Mesendoderm (in vitro differentiated cells): ENCODE results near the gene ETFA.
A peak's percentile ranks its signal among the peaks of the same experiment; 100 is the strongest.

ENCODE experiments used
- DNase-seq: peaks from one replicate; pipeline ENCODE4 v3.0.0; 2013
- H2AK5ac ChIP-seq: 2 replicates; pipeline ENCODE4 v1.6.1; 2013; ENCODE audit warnings: low read length, inconsistent platforms
- H2BK120ac ChIP-seq: 2 replicates; pipeline ENCODE4 v1.6.1; 2013; ENCODE audit warnings: low read depth, mild to moderate bottlenecking, low read length, moderate library complexity, mixed read lengths
- H2BK15ac ChIP-seq: replicated peaks from 2 replicates; pipeline ENCODE4 v1.6.1; 2013; ENCODE audit warnings: low read depth, mild to moderate bottlenecking, moderate library complexity
- H2BK5ac ChIP-seq: 2 replicates; pipeline ENCODE4 v1.6.1; 2013; ENCODE audit warnings: low read length, inconsistent platforms
- H3K18ac ChIP-seq: 2 replicates; pipeline ENCODE4 v1.6.1; 2013; ENCODE audit warnings: mild to moderate bottlenecking, low read length, mixed read lengths
- H3K23ac ChIP-seq: one replicate; pipeline ENCODE4 v1.6.1; 2013; ENCODE audit warnings: low read length
- H3K27ac ChIP-seq: 2 replicates; pipeline ENCODE4 v1.5.1; 2013; ENCODE audit warnings: low read depth, mild to moderate bottlenecking, inconsistent platforms, low read length, moderate library complexity
- H3K27me3 ChIP-seq: 2 replicates; pipeline ENCODE4 v1.6.1; 2013; ENCODE audit warnings: low read length, control low read depth, mild to moderate bottlenecking, inconsistent platforms; ENCODE audit not compliant: insufficient read depth, poor library complexity
- H3K36me3 ChIP-seq: 2 replicates; pipeline ENCODE4 v1.6.1; 2013; ENCODE audit warnings: low read length, inconsistent platforms; ENCODE audit not compliant: control insufficient read depth, insufficient read depth
- H3K4ac ChIP-seq: one replicate; pipeline ENCODE4 v1.6.1; 2013; ENCODE audit warnings: low read depth, mild to moderate bottlenecking, low read length, moderate library complexity
- H3K4me1 ChIP-seq: 2 replicates; pipeline ENCODE4 v1.6.1; 2013; ENCODE audit warnings: low read depth, low read length, inconsistent platforms; ENCODE audit not compliant: control insufficient read depth
- H3K4me2 ChIP-seq: 2 replicates; pipeline ENCODE4 v1.6.1; 2013; ENCODE audit warnings: low read length
- H3K4me3 ChIP-seq: 2 replicates; pipeline ENCODE4 v1.5.1; 2013; ENCODE audit warnings: mild to moderate bottlenecking, low read length
- H3K56ac ChIP-seq: one replicate; pipeline ENCODE4 v1.6.1; 2013; ENCODE audit warnings: low read length
- H3K79me1 ChIP-seq: 2 replicates; pipeline ENCODE4 v1.6.1; 2013; ENCODE audit warnings: low read length, inconsistent platforms
- H3K79me2 ChIP-seq: 2 replicates; pipeline ENCODE4 v1.6.1; 2013; ENCODE audit warnings: mild to moderate bottlenecking, low read length; ENCODE audit not compliant: control insufficient read depth, insufficient read depth
- H3K9ac ChIP-seq: 2 replicates; pipeline ENCODE4 v1.6.1; 2013; ENCODE audit warnings: low read length, inconsistent platforms
- H4K5ac ChIP-seq: one replicate; pipeline ENCODE4 v1.6.1; 2013; ENCODE audit warnings: low read length
- H4K8ac ChIP-seq: one replicate; pipeline ENCODE4 v1.6.1; 2013; ENCODE audit warnings: low read depth, mild to moderate bottlenecking, control low read depth, low read length, moderate library complexity
- WGBS: extraction: QIAGEN DNeasy Blood & Tissue Kit; methylation state at CpG from one replicate; pipeline ENCODE4 v1.1.7; 2013; ENCODE audit warnings: low lambda C conversion rate, missing lambda C conversion rate; ENCODE audit not compliant: insufficient coverage; ENCODE audit errors: extremely low coverage; 5-methylcytosine and 5-hydroxymethylcytosine counted together

The ETFA gene

DNA sequence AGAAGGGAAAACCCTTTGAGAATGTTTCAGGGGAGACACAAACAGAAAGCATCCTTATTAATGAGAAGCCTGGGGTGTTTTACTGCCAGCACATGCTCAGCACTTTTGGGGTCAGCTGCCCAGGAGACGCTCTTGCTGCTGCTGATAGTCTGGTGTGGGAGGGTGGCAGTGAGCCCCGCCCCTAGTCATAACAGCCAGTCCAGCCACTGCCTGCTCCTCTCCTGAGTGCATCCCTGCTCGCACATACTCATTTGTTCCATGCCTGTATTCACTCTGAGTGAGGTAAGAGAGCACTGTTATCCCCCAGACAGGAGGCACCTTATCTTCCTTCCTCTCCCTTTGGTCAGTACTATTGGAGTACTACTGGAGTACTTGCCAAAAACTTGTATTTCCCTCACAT, 101.3 kb downstream of the ETFA start:
- Histone ChIP-seq H3K79me2 (no peaks in the 10 kb centered on the region), H2AK5ac (no peak overlapping the region), H2BK15ac (no peak overlapping the region), H4K5ac (no peak overlapping the region), H2BK120ac (no peak overlapping the region), H3K56ac (no peak overlapping the region), H3K4me3 (no peak overlapping the region), H3K4me1 (no peaks in the 10 kb centered on the region), H3K79me1 (no peaks in the 10 kb centered on the region), H3K18ac (no peak overlapping the region), H3K27ac (no peak overlapping the region), H3K9ac (no peak overlapping the region), H2BK5ac (no peak overlapping the region), H3K36me3 (no peaks in the 10 kb centered on the region), H3K4ac (no peak overlapping the region), H3K4me2 (no peak overlapping the region), H3K23ac (no peak overlapping the region), H4K8ac (no peak overlapping the region), H3K27me3 (no peaks in the 10 kb centered on the region)
- WGBS, result no CpG with 5 or more reads among the region's 3 CpGs
- no peak for DNase-seq

- H3K27me3 ChIP-seq, result no peaks in the 10 kb centered on the region
- H2BK5ac ChIP-seq, result no peak overlapping the region
- no peak overlapping the region for H3K27ac ChIP-seq
- H3K79me2 ChIP-seq, result no peaks in the 10 kb centered on the region
- no peak overlapping the region for H2BK120ac ChIP-seq
- no CpG with 5 or more reads among the region's 1 CpG for WGBS
- no peak overlapping the region for H4K8ac ChIP-seq
- no peaks in the 10 kb centered on the region for H3K4me1 ChIP-seq
- no peak overlapping the region for H3K18ac ChIP-seq
- H3K9ac ChIP-seq, result no peak overlapping the region
- no peak overlapping the region for H2BK15ac ChIP-seq
- no peak overlapping the region for H3K56ac ChIP-seq
- H3K4ac ChIP-seq, result no peak overlapping the region
- DNase-seq, result no peak
- H3K79me1 ChIP-seq, result no peaks in the 10 kb centered on the region
- H3K4me3 ChIP-seq, result no peak overlapping the region
- H3K4me2 ChIP-seq, result no peak overlapping the region
- no peak overlapping the region for H2AK5ac ChIP-seq
- H4K5ac ChIP-seq, result no peak overlapping the region
- no peak overlapping the region for H3K23ac ChIP-seq
- H3K36me3 ChIP-seq, result no peaks in the 10 kb centered on the region
These were observed 101.7 kb downstream of the ETFA start for GRCh38 chr15:76209523-76209922.

DNA sequence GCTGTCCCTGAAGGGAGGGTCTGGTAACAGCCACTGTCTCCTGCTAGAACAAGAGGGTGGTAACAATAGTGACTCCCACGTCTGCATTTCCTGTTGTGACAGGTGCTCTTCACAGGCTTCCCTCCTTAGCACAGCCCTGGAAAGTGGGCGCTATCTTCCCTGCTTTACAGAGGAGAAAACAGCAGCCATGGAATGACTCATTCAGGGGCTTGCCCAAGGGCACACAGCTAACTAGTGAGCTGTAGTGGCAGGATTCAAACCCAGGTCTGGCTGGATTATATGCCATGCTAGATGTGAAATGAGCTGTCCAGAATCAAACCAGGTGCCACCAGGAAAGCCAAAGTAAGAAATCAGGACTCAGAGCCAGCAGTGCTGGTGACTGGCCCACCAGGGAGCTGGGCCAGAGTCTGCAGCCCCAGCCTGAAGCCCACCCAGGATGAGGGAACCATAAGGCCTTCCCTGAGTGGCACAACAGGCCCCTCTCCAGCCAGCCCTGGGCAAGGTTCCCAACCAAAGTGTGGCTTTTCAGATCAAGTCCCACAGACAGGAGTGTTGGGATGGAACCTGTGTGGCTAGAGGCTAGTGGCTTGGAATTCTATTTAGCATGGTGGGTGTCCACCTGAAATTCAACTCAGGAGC, 102.4 kb downstream of the ETFA start:
- Histone ChIP-seq H3K4me2 (no peak overlapping the region), H2BK120ac (no peak overlapping the region), H3K23ac (no peak overlapping the region), H3K36me3 (no peaks in the 10 kb centered on the region), H3K4me3 (no peak overlapping the region), H3K9ac (no peak overlapping the region), H2BK15ac (no peak overlapping the region), H3K27ac (no peak overlapping the region), H3K79me1 (no peaks in the 10 kb centered on the region), H4K8ac (no peak overlapping the region), H3K4me1 (no peaks in the 10 kb centered on the region), H3K56ac (no peak overlapping the region), H3K18ac (no peak overlapping the region), H2AK5ac (no peak overlapping the region), H3K79me2 (no peaks in the 10 kb centered on the region), H3K27me3 (no peaks in the 10 kb centered on the region), H4K5ac (no peak overlapping the region), H2BK5ac (no peak overlapping the region), H3K4ac (no peak overlapping the region)
- no peak for DNase-seq
- no CpG with 5 or more reads among the region's 2 CpGs for WGBS

DNA sequence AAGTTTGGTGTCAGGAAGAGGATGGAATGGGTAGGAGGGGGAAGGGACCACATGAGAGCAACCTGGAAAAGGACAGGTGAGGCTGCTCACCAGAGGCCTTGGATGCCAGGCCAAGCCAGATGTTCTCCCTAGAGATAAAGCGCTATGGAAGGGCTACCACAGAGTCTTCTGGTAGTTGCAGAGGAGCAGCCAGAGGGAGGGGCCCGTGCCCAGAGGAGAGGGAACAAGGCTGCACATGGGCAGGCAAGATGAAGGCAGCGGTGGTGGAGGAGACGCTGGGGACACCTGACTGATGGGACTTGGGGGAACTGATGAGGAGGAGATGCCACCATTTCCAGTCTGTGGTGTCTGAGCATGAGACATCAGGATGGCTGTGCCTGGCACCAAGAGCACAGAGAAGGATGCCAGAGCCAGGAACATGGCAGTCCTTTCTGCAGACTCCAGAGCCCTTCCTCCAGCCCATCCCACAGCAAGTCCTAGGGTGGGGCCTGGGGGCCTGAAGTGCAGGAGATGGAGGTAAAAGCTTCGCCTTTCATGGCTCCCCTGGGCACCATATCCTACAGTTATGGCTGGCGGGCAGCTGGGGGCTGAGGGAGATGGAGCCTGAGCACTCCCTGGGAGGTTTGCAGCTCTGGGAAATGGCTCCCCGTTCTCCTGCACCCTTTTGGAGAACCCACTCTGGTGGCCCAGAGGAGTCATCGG, 103.0 kb downstream of the ETFA start:
- no peak overlapping the region for H3K4me2 ChIP-seq
- H3K56ac ChIP-seq, result no peak overlapping the region
- H2BK5ac ChIP-seq, result no peak overlapping the region
- no peak overlapping the region for H3K9ac ChIP-seq
- DNase-seq, result no peak
- H3K27me3 ChIP-seq, result no peaks in the 10 kb centered on the region
- H3K79me2 ChIP-seq, result no peaks in the 10 kb centered on the region
- no peak overlapping the region for H2BK15ac ChIP-seq
- no peaks in the 10 kb centered on the region for H3K36me3 ChIP-seq
- no peak overlapping the region for H4K5ac ChIP-seq
- H4K8ac ChIP-seq, result no peak overlapping the region
- peak overlapping the region; percentile 24 for H3K23ac ChIP-seq
- H2BK120ac ChIP-seq, result no peak overlapping the region
- no peak overlapping the region for H3K27ac ChIP-seq
- no peak overlapping the region for H3K18ac ChIP-seq
- H3K4me1 ChIP-seq, result no peaks in the 10 kb centered on the region
- H3K4me3 ChIP-seq, result no peak overlapping the region
- H3K4ac ChIP-seq, result no peak overlapping the region
- WGBS, result no CpG with 5 or more reads among the region's 8 CpGs
- no peaks in the 10 kb centered on the region for H3K79me1 ChIP-seq
- no peak overlapping the region for H2AK5ac ChIP-seq

DNA sequence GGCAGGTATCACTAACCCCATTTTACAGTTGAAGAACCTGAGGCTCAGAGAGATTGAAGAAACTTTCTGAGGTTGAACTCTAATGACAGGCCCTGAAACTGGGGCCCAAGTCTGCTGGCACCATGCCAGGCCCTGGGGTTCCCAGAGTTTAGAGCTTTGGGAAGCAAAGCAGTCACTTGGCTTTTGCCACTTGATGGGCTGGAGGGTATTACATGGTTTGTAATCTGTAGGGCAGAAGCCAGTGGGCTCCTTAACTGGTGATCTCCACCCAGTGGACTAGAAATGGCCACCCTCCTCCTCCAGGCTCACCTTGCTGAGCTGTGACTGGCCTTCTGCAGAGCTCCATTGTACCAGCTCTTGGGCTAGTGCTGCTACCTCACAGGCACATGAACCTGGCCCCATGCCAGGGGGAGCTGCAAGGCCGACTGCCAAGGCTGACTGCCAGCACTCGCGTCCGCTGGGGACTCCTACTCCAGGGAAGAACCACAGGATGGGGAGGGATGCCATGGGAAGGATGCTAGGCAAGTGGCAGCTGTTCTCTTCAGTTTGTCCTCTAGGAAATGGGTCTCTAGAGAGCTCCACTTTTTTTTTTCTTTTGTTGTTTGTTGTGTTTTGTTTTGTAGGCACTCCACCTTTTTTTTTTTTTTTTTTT, 104.8 kb downstream of the ETFA start:
- no peaks in the 10 kb centered on the region for H3K4me1 ChIP-seq
- no peak overlapping the region for H3K4me2 ChIP-seq
- no peak for DNase-seq
- H3K79me2 ChIP-seq, result no peaks in the 10 kb centered on the region
- no peak overlapping the region for H2BK120ac ChIP-seq
- no peak overlapping the region for H2BK15ac ChIP-seq
- H3K4me3 ChIP-seq, result no peak overlapping the region
- no peak overlapping the region for H3K9ac ChIP-seq
- no peak overlapping the region for H3K4ac ChIP-seq
- H3K56ac ChIP-seq, result no peak overlapping the region
- H2BK5ac ChIP-seq, result no peak overlapping the region
- H3K23ac ChIP-seq, result no peak overlapping the region
- H3K79me1 ChIP-seq, result no peaks in the 10 kb centered on the region
- no peak overlapping the region for H3K18ac ChIP-seq
- H4K5ac ChIP-seq, result no peak overlapping the region
- no peaks in the 10 kb centered on the region for H3K36me3 ChIP-seq
- no CpG with 5 or more reads among the region's 4 CpGs for WGBS
- no peak overlapping the region for H2AK5ac ChIP-seq
- no peak overlapping the region for H3K27ac ChIP-seq
- H4K8ac ChIP-seq, result no peak overlapping the region
- H3K27me3 ChIP-seq, result no peaks in the 10 kb centered on the region
